ENCODE measurements around the gene YRDC.

GRCh38 chr1:37767488-37767887 is 40.5 kb downstream of the YRDC start:
- no peak for TF ChIP-seq CTCF (IDR thresholded peaks at IDR 0.05)
- TF ChIP-seq POLR2A (IDR thresholded peaks at IDR 0.05): no peak

All from gastroesophageal sphincter (tissue), 3 donors.